KOPT-K1 (cell line): Measurements from ENCODE around the gene GINS1.
A peak's percentile ranks its signal among the peaks of the same experiment; 100 is the strongest.

Source experiments
- H3K27ac ChIP-seq: fragments of 200-600 bp; sonication (generic); 2 replicates; pipeline ENCODE4 v1.5.1; 2016; ENCODE audit warnings: antibody characterized with exemption, mild to moderate bottlenecking, low read depth, low read length; ENCODE audit not compliant: poor library complexity, severe bottlenecking
- H3K36me3 ChIP-seq: fragments of 200-600 bp; sonication (generic); 2 replicates; pipeline ENCODE4 v1.5.1; 2017; ENCODE audit warnings: antibody characterized with exemption, mild to moderate bottlenecking, low read length, moderate library complexity; ENCODE audit not compliant: insufficient read depth
- H3K9me3 ChIP-seq: fragments of 200-600 bp; sonication (generic); 2 replicates; pipeline ENCODE4 v1.5.1; 2017; ENCODE audit warnings: antibody characterized with exemption, low read length, mild to moderate bottlenecking; ENCODE audit not compliant: insufficient read depth, poor library complexity, severe bottlenecking

Gene GINS1

DNA sequence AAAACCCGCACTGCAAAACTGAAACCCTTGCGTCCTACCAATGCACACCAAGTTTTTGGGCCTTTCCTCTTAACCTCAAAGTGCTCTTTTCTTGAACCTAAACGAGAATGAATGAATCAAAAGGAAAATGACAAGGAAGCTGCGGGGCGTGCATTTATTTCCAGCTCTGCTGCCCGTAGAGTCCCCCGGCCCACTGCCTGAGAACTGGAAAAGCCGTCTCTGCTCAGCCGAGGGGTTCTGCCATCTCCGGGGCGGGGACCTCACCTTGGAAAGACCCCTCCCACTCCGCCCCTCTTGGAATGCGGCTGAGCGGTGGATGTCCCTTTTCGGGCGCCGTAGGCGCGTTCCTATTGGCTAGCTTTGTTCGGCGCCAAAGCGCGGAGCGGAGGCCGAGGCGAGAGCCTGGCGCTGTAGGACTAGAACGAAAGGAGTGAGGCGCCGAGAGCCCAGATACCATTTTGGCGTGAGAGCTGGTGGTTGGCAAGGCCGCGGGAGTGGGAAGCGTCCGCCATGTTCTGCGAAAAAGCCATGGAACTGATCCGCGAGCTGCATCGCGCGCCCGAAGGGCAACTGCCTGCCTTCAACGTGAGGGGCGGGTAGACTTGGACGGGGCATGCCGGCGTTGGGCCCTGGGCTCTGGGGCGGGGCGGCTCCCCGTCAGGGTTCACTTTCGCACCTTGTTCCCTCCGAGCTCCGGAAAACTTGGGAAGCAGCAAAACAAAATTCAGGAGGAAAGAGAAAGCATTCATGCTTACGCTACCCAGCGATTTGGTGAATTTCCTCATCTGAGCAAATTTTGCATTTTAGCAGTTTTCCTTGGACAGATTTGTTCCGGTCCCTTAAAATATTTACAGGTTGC lies at the start of gene GINS1:
GINS1 (plus strand) TSS at position 363 of the 859 bp plus-strand sequence; CDS start at position 511, 148 bp downstream.
- Histone ChIP-seq H3K27ac (peak within 1 kb of the TSS; percentile 92), H3K36me3 (peaks cover 31% of the 10 kb centered on the region), H3K9me3 (peaks cover 22% of the 10 kb centered on the region)

DNA sequence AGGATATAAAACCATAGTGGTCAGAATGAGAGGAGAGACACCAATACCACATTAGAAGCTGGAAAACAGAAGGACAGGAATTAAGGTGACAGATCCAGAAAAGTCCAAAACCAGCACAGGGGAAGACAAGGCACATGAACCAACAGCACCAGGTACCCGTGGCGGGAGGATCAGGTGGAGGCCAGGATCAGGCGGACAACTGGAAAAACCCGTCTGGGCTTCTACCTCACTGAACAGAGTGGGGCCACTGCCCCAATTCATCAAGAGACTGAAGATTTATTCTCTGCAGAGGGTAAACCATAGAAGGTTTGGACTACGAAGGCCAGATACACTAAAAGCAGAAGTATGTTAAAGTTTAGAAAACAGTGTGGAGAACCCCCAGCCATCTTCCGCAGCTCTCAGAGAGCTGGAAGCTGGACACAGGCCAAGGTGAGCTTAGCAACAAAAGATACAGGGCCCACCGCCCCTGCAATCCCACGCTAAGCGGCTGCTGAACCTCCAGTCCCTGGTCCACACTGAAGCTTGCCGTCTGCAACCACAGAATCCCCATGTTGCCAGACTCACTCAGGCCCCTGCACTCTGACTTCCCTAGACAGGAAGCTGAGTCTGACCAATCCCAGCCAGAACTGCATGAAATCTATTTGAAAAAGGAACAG lies 46.7 kb upstream of the GINS1 start:
- H3K36me3 ChIP-seq, result no peaks in the 10 kb centered on the region
- H3K27ac ChIP-seq, result no peak overlapping the region
- peaks cover 14% of the 10 kb centered on the region for H3K9me3 ChIP-seq

DNA sequence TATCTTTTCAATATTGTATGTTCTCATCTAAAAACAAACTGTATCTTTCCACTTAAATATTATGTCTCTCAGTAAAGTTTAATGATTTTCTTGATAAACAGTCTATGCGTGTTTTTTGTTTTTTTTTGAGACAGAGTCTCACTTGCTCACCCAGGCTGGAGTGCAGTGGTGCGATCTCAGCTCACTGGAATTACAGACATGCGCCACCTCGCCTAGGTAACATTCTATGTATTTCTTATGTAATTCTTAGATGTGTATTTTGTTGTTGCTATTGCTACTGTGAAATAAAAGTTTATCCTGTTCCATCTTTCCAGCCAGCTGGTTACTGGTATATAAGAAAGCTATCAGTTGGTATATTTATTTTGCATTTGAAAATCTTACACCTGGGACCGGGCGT lies 46.2 kb upstream of the GINS1 start:
- no peaks in the 10 kb centered on the region for H3K36me3 ChIP-seq
- no peak overlapping the region for H3K27ac ChIP-seq
- peaks cover 9% of the 10 kb centered on the region for H3K9me3 ChIP-seq

GRCh38 chr20:25364180-25364788 lies 43.2 kb upstream of the GINS1 start:
- Histone ChIP-seq H3K27ac (no peak overlapping the region), H3K9me3 (peaks cover 8% of the 10 kb centered on the region), H3K36me3 (0 out of 2 replicates have a peak, but pooled peaks cover 5% of the 10 kb centered on the region)

DNA sequence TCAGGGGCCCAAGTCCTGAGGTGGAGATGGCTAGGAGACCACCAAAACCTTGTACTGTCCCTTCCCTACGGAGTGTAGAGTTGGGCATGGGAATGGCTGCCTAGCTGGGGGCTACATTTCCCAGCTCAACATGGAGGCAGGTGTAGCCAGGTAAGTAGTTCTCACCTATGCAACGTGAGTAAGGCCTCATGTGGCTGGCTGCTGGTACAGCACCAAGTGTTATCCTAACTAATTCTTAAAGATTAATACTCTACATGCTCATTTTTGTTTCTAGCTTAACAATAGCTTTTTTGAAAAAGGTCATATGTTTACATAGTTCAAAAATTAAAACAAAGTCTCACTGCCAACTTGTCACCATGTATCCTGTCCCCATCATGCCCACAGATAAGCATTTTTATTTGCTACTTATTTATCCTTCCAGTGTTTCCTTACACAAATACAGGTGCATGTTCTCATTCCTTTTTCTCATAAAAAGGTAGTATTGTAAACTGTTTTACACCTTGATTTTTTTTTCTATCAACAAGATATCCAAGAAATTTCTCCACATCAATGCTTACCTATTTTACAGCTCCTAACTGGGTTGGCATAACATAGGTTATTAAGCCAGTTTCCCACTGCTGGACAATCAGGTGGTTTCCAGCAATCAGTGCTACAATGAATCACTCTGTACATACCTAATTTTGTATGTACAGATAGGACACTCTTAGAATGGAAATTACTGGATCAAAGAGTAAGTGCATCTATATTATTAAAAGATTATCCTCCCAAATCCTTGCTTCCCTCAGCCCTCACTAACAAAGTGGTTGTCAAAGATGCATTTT lies 42.4 kb upstream of the GINS1 start:
- no peak overlapping the region for H3K27ac ChIP-seq
- H3K36me3 ChIP-seq, result 0 out of 2 replicates have a peak, but pooled peaks cover 5% of the 10 kb centered on the region
- peaks cover 8% of the 10 kb centered on the region for H3K9me3 ChIP-seq

- H3K9me3 ChIP-seq, result peaks cover 13% of the 10 kb centered on the region
- H3K27ac ChIP-seq, result no peak overlapping the region
- H3K36me3 ChIP-seq, result peaks cover 5% of the 10 kb centered on the region; the same call in 1 of the 2 replicates
These were observed 38.9 kb upstream of the GINS1 start for GRCh38 chr20:25368526-25368925.

GRCh38 chr20:25368976-25369375 lies 38.5 kb upstream of the GINS1 start:
- Histone ChIP-seq H3K36me3 (peaks cover 5% of the 10 kb centered on the region; the same call in 1 of the 2 replicates), H3K27ac (no peak overlapping the region), H3K9me3 (peaks cover 12% of the 10 kb centered on the region)

- Histone ChIP-seq H3K27ac (no peak overlapping the region), H3K9me3 (peaks cover 6% of the 10 kb centered on the region), H3K36me3 (peaks cover 5% of the 10 kb centered on the region; the same call in 1 of the 2 replicates)
These were observed 37.9 kb upstream of the GINS1 start for GRCh38 chr20:25369529-25369928.

DNA sequence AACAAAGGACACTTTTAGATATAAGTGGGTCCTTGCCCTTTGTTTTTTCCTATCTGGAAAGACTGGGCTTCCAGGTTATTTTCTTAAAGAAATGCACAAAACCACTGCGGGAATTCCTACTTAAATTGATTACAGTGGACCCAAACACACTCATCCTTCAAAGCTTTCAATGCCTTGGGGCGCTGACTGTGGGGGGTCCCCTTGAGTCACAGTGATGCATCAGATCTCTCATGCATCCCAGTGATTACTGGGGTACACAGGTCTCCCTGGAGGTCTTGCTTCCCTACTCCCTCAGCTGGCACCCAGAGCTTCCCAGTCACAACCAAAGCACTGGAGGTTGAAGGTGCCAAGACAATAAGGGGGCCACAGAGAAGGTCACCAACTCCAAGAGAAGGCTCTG lies 37.5 kb upstream of the GINS1 start:
- no peak overlapping the region for H3K27ac ChIP-seq
- peaks cover 5% of the 10 kb centered on the region for H3K9me3 ChIP-seq
- H3K36me3 ChIP-seq, result peaks cover 5% of the 10 kb centered on the region; the same call in 1 of the 2 replicates

DNA sequence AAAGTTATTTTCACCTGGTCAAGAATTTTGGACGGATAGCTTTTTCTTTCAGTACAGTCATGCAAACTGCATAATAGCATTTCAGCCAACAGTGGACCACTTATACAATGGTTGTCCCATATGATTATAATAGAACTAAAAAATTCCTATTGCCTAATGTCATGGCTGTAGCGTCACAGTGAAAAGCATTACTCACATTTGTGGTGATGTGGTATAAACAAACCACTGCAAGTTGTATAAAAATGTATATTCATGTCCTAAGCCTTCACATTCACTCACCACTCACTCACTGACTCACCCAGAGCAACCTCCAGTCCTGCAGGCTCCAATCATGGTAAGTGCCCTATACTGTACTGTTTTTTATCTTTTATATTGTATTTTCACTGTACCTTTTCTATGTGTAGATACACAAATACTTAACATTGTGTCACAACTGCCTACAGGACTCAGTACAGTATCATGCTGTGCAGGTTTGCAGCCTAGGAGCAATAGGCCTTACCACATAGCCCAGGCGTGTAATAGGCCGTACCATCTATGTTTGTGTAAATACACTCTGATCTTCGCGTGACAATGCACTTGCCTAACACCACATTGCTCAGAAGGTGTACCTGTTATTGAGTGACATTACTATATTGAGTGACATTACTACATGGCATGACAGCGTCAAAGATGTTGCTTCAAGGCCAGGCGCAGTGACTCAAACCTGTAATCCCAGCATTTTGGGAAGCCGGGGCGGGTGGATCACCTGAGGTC lies 34.7 kb upstream of the GINS1 start:
- Histone ChIP-seq H3K36me3 (peaks cover under 1% of the 10 kb centered on the region; the same call in 1 of the 2 replicates), H3K27ac (no peak overlapping the region), H3K9me3 (peaks cover 5% of the 10 kb centered on the region)

- peaks cover under 1% of the 10 kb centered on the region for H3K36me3 ChIP-seq
- H3K9me3 ChIP-seq, result peaks cover 5% of the 10 kb centered on the region
- no peak overlapping the region for H3K27ac ChIP-seq
These were observed 32.6 kb upstream of the GINS1 start for GRCh38 chr20:25374842-25375241.

GRCh38 chr20:25376236-25376635 lies 31.2 kb upstream of the GINS1 start:
- Histone ChIP-seq H3K27ac (no peak overlapping the region), H3K9me3 (peaks cover 5% of the 10 kb centered on the region), H3K36me3 (peaks cover 12% of the 10 kb centered on the region)

DNA sequence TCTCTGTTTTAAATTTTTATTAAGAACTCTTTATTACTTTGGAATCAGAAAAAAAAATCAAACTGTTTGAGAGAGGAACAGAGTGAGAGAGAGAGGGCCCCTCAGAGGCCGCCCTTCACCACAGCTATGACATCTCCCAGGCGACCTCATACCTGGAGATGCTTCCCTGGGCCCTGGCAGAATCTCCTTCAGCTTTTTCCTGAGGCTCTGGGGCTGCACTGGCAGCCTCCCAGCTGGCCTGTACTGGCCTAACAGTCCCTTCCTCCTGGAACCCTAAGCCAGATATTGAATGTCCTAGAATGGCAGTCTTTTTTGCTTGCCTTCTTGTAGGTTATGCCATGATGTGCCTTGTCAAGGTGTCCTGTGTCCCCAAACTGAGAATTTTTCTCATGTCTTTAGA lies 30.6 kb upstream of the GINS1 start:
- Histone ChIP-seq H3K27ac (no peak overlapping the region), H3K36me3 (peaks cover 18% of the 10 kb centered on the region), H3K9me3 (peaks cover 5% of the 10 kb centered on the region)
